Measurements from ENCODE around the gene TBX3. TPM values are rescaled to one million over a fixed set of nuclear protein-coding genes. Genes with fewer than 3 reads are reported as not detected.

Gene TBX3
- total RNA-seq, 6 donors from 2014 or later, result 29.5 to 107 (median 36.2) TPM

- TF ChIP-seq EP300 (IDR thresholded peaks at IDR 0.05), result no peak
- no peak for TF ChIP-seq POLR2A (IDR thresholded peaks at IDR 0.05)
- TF ChIP-seq CTCF (IDR thresholded peaks at IDR 0.05), result no peak
- no peak for TF ChIP-seq POLR2AphosphoS5 (IDR thresholded peaks at IDR 0.05)
- no peak for ATAC-seq (ENCODE audit: low FRiP score in 2 of 2)
- peaks cover 0 to 15% (median 0%) of the 10 kb centered on the region in 4 donors for H3K36me3 ChIP-seq
- DNase-seq, result no peak
- H3K9me3 ChIP-seq, result no peaks in the 10 kb centered on the region
- H3K4me1 ChIP-seq, result peaks cover 0 to 37% (median 9%) of the 10 kb centered on the region in 4 donors
- H3K27ac ChIP-seq, result peak overlapping the region; percentile 81 to 94 (median 89)
- WGBS, 2 donors, result 22 to 32% methylated on average over 11 to 16 of the region's 16 CpGs
- H3K4me3 ChIP-seq, result peak overlapping the region in 3 of 4 donors; percentile 31 to 61 (median 47)
- H3K27me3 ChIP-seq, result peaks cover 0 to 35% (median 14%) of the 10 kb centered on the region in 4 donors
These were observed 16.3 kb downstream of the TBX3 start for GRCh38 chr12:114667669-114668150.

- 57 to 61% methylated on average over 34 to 49 of the region's 53 CpGs for WGBS, 2 donors
These were observed 17.0 kb downstream of the TBX3 start for GRCh38 chr12:114666746-114667668.

GRCh38 chr12:114665411-114666260 is 18.3 kb downstream of the TBX3 start:
- H3K27ac ChIP-seq, result no peak overlapping the region
- no peaks in the 10 kb centered on the region for H3K36me3 ChIP-seq
- ATAC-seq (ENCODE audit: low FRiP score in 2 of 2) (no peak), DNase-seq (peak in 1 of 2 donors; percentile 59)
- H3K9me3 ChIP-seq, result no peaks in the 10 kb centered on the region
- 46 to 64% methylated on average over 49 to 51 of the region's 54 CpGs for WGBS, 2 donors
- H3K4me1 ChIP-seq, result peaks cover 0 to 34% (median 5%) of the 10 kb centered on the region in 4 donors
- TF ChIP-seq EP300 (IDR thresholded peaks at IDR 0.05) (no peak), POLR2AphosphoS5 (IDR thresholded peaks at IDR 0.05) (no peak), CTCF (IDR thresholded peaks at IDR 0.05) (no peak), POLR2A (IDR thresholded peaks at IDR 0.05) (no peak)
- H3K4me3 ChIP-seq, result no peak overlapping the region
- H3K27me3 ChIP-seq, result peaks cover 0 to 28% (median 11%) of the 10 kb centered on the region in 4 donors

More at GRCh38 chr12:114666746-114667668, 17.0 kb downstream of the TBX3 start:
- Histone ChIP-seq H3K27ac (peak overlapping the region in 2 of 4 donors; percentile 85 to 94), H3K4me3 (no peak overlapping the region), H3K36me3 (peaks cover 0 to 11% (median 0%) of the 10 kb centered on the region in 4 donors), H3K9me3 (no peaks in the 10 kb centered on the region), H3K27me3 (peaks cover 0 to 34% (median 13%) of the 10 kb centered on the region in 4 donors), H3K4me1 (peaks cover 0 to 40% (median 7%) of the 10 kb centered on the region in 4 donors)
- TF ChIP-seq EP300 (IDR thresholded peaks at IDR 0.05) (no peak), POLR2AphosphoS5 (IDR thresholded peaks at IDR 0.05) (no peak), POLR2A (IDR thresholded peaks at IDR 0.05) (no peak), CTCF (IDR thresholded peaks at IDR 0.05) (no peak)
- DNase-seq, result peak in 1 of 2 donors; percentile 74
- no peak for ATAC-seq (ENCODE audit: low FRiP score in 2 of 2)

- H3K9me3 ChIP-seq, result no peaks in the 10 kb centered on the region
- peaks cover 0 to 34% (median 5%) of the 10 kb centered on the region in 4 donors for H3K4me1 ChIP-seq
- WGBS, 2 donors, result 23 to 29% methylated on average over 22 to 47 of the region's 47 CpGs
- no peak overlapping the region for H3K27ac ChIP-seq
- ATAC-seq (ENCODE audit: low FRiP score in 2 of 2) (no peak), DNase-seq (peak in 1 of 2 donors; percentile 79)
- TF ChIP-seq POLR2AphosphoS5 (IDR thresholded peaks at IDR 0.05) (no peak), CTCF (IDR thresholded peaks at IDR 0.05) (no peak), POLR2A (IDR thresholded peaks at IDR 0.05) (no peak), EP300 (IDR thresholded peaks at IDR 0.05) (no peak)
- H3K36me3 ChIP-seq, result no peaks in the 10 kb centered on the region
- H3K27me3 ChIP-seq, result peaks cover 0 to 28% (median 11%) of the 10 kb centered on the region in 4 donors
- peak overlapping the region in 2 of 4 donors; percentile 2 to 20 for H3K4me3 ChIP-seq
These were observed 19.2 kb downstream of the TBX3 start for GRCh38 chr12:114664651-114665320.
